GM18861 (cell line): ENCODE results near the gene NFIB.
A peak's percentile ranks its signal among the peaks of the same experiment; 100 is the strongest.

Source experiments
- ATAC-seq: cut with Tn5 transposase; IDR thresholded peaks from one replicate; pipeline ENCODE4 v1.9.1; 2021; ENCODE audit not compliant: unreplicated experiment

NFIB gene

GRCh38 chr9:14086495-14086894, 227.4 kb downstream of the NFIB start:
- ATAC-seq: no peak

GRCh38 chr9:14085810-14086209, 228.1 kb downstream of the NFIB start:
- no peak for ATAC-seq

- ATAC-seq: no peak
These were observed 229.1 kb downstream of the NFIB start for GRCh38 chr9:14084867-14085266.

DNA sequence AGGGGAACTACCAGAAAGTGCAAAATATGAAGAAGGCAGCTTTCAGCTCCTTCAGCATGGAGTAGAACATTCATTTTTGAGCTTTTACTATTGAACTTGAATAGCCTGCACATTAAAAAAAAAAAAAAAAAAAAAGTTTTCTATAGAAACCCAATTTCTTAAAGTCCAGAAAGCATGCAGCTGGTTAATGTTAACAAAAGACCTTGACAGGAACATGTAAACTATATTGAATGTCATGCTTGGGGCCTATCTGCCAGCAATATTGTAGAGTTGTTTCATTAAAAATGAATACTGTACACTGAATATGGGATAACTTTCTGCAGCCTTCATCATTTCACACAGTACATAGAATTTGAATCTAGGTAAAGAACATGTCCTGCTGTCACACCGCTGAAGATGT, 230.6 kb downstream of the NFIB start:
- ATAC-seq: no peak

- ATAC-seq: no peak
These were observed 231.2 kb downstream of the NFIB start for GRCh38 chr9:14082732-14083131.

DNA sequence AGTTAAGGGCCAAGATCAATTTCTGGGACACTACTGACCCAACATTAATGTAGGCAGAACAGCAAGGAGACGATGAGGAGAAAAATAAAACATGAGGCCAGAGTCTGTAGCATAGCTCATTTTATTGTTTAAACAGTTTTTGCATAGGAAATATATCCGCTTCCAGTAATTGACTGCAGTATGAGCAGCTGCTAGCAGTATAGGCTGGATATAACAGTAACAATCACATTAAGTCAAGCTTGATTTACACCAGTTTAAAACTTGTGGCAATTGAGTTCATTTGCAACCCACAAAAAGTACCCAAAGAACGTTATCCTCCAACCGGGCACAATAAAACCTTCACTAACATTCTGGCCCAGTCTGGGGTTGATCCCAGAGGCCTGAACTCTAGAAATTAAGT, 232.2 kb downstream of the NFIB start:
- no peak for ATAC-seq

DNA sequence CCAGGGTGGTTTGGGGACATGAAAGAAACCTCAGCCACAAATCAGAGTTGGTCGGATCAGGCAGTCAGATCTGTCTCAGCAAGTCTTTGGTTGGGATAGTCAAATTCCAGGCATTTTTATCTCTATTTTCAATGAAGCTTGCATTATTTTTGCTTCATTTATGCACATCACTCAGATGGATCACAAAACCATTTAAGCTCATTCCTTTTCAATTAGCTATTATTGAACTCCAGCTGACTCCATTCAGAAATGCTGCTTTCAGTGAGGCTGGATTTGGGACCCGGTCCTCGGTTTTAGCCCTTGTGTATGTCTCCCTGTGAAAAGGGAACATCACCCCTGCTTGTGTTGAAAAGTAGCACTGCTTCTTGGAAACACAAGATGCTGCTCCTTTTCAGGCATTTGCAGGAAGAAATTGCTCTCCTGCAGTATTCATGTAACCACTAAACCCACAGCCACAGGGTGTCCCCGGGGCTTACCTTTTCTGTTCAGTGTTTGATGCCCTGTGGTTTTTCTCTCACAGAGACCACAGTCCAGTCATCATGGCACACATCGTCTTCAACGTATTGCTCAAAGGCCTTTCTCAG, 232.9 kb downstream of the NFIB start:
- peak; percentile 84 for ATAC-seq

GRCh38 chr9:14079440-14079839, 234.5 kb downstream of the NFIB start:
- no peak for ATAC-seq

- no peak for ATAC-seq
These were observed 236.3 kb downstream of the NFIB start for GRCh38 chr9:14077672-14078071.

DNA sequence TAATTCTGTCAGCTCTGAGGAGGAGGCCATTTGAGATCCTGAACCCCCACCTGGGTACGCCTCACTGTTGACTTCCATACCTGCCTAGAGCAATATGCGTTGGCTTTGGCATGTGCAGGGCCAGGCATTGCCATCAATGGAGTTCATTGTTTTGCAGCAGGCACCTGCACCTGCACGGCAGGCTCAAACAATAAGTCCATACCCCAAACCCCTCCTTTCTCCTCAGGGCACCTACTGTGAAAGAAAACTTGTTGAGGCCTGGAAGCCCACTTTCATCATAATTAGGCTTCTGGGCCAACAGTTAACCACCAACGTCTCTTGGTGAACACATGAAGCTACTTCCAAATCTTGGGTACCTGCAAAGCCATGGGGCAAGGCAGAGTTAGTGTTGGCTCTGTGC, 238.7 kb downstream of the NFIB start:
- no peak for ATAC-seq

DNA sequence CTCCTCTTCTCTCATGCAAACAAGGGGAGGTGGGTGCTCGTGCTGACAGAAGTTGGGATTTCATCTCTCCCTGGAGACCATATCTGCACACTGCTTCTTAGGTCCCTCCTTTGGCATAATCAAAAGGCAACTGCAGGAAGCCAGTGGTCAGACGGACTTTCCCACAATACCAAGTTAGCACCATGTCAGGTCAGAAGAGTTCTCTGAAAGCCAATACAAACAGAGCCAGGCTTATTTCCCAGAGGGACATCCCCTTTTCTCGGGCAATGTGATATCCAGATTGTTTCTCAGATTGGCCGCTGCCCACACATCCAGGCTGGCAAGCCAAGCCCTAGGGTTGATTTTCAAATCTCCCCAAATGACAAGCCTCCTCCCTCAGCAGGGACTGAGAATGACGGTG, 241.1 kb downstream of the NFIB start:
- no peak for ATAC-seq

DNA sequence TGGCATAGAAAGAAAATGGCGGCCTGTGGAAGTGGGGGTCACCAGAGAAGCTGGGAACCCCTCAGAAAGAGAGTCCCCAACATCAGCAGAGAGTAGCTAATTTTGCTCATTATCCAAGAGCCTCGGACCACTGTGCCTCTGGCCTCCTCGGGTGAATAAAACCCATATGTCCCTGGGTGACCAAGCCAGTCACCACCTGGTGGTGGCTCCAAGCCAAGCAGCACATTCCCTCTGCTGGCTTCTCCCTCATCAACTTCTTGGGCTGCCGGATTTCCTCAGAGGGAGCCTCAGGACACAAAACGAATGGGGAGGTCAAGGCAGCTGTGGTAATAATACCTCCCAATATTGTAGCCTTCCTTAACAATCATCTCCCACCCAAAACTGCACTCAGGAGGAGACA, 242.5 kb downstream of the NFIB start:
- ATAC-seq: no peak

- no peak for ATAC-seq
These were observed 245.3 kb downstream of the NFIB start for GRCh38 chr9:14068690-14069089.

DNA sequence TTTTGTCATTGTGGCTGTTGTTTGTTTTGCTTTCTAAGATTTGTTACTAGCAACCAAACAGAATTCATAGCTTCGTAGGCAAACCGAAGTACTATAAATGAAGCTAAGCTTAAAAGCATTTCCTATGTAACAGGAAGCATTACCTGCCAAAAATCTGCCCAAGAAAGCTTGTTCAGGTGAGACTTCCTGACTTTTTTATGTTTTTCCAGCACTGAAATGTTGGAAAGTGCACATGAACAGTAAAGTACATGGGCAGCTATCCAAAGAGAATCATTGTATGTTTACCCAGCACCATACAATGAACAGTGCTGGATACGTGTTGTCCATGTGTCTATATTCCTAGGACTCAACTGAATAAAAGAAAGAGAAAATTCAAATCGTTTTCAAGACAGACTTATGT, 247.1 kb downstream of the NFIB start:
- ATAC-seq: no peak

DNA sequence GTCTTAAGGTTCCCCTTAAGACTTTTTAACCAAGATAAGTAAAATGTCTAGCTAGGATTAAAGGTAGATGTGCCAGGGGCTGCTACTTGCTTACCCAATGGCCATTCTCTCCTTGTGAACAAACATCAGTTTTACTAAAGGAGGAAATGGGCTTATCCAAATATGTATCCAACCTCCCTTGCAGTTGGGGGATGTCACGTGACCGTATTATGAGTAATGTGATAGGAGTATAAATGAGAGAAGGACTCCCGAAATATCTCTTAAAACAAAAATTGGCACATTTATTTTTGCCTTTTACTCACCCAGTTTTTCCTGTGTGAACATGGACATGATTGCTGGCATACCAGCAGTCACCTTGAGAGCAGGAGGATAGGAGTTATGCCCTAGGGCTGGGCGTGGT, 247.9 kb downstream of the NFIB start:
- no peak for ATAC-seq

DNA sequence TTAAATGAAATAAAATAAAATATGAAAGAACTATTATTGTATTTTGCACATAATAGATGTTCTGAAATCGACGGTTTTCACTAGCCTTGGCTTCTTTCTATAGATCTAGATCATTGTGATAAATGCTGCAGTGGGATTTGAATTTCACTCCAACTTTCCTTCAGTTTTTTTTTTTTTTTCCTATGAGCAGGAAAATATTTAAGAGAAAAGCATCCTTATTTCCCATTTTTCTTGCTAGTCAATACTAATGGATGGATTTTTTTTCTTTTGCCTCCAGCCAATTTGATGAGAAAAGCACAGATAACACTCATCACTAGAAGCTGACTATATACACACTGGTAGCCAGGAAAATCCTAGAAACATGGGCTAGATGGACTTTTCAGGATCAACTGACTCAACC, 249.0 kb downstream of the NFIB start:
- ATAC-seq: no peak

DNA sequence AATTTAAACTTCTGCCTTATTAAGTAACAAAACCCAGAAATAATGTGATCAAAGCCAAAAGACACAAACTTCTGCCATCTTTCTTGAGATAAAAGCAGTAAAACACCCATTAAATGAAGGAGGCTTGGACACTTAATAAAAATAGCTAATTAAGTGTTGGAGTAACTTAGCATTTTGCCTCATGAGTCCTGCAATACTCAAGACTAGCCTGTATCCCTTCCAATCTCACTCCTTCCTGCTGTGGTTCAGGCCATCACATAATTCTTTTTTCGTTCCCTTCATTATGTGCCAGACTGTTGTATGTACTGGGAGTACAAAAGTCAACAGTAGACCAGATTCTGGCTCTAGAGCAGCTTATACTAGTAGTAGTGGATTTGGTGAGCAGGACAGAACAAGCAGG, 250.2 kb downstream of the NFIB start:
- ATAC-seq: no peak

GRCh38 chr9:14062586-14063221, 251.2 kb downstream of the NFIB start:
- ATAC-seq: no peak

- no peak for ATAC-seq
These were observed 251.9 kb downstream of the NFIB start for GRCh38 chr9:14061936-14062585.

GRCh38 chr9:14058325-14058688, 255.6 kb downstream of the NFIB start:
- no peak for ATAC-seq

DNA sequence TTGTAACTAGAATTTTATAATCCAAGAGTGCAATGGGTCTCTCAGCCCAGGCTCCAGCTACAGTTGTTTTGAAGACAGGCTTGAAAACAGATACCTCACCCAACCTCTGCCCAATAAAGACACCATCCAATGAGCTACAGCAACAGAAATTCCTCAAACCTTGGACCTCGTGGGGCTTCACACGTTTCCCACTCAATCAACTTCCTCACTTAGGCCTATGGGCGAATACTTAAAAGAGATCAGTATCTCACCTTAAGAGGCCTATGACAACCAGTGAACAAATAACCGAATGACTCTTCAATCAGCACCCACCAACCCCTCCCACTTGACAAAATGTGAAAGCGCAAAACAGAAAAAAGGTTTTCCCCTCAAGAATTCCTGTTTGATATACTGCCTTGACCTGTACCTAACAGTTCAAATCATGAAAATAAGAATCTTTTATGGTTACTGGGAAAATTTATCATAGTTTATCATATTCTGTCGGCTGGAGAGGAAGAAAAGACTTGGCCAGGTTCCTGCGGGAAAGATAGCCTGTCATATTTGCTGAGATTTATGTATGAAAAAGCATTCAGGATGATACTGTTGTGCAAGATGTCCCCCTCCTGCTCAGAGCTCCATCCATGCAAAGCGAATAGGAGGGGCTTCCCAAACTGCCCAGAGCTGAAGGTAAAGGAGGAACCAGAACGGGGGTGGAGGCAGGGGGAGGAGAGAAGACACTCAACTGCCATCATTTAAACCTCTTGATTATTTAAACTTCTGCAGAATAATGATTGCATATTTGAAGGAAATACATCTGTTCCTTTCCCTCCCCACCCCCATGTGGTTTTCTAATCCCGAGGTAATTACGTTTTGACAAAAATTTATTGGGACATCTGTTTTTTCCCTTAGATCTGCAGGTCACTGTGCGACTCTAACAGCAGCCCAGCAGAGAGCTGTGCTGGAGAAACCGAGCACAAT, 256.3 kb downstream of the NFIB start:
- no peak for ATAC-seq
